SK-N-MC (cell line): ENCODE data around the gene LMF1.

Source experiments
- EZH2 ChIP-seq: fragments of 200-600 bp; sonication (generic); IDR thresholded peaks from one replicate; pipeline ENCODE4 v1.6.1; 2017; ENCODE audit warnings: antibody characterized with exemption
- FOXP2 ChIP-seq: optimal IDR thresholded peaks from 2 replicates; pipeline ENCODE3; 2011; ENCODE audit warnings: mild to moderate bottlenecking, moderate library complexity; ENCODE audit not compliant: insufficient read depth; ENCODE audit errors: extremely low read length, control extremely low read depth
- POLR2AphosphoS5 ChIP-seq: IDR thresholded peaks from 2 replicates; pipeline ENCODE4 v1.6.1; 2012; ENCODE audit warnings: mild to moderate bottlenecking, low read depth, low read length, borderline replicate concordance

- TF ChIP-seq EZH2 (no peak), POLR2AphosphoS5 (no peak), FOXP2 (no peak)
Measured at GRCh38 chr16:926715-927114, 44.1 kb downstream of the LMF1 start.
